ENCODE measurements around the gene MAFG. TPM values are rescaled to one million over a fixed set of nuclear protein-coding genes. Genes with fewer than 3 reads are reported as not detected.

MAFG gene
- total and polyA plus RNA-seq, 2 donors (not counting 1 experiment from before 2014, with no cell fraction given): 11.3 to 20.6 TPM

DNA sequence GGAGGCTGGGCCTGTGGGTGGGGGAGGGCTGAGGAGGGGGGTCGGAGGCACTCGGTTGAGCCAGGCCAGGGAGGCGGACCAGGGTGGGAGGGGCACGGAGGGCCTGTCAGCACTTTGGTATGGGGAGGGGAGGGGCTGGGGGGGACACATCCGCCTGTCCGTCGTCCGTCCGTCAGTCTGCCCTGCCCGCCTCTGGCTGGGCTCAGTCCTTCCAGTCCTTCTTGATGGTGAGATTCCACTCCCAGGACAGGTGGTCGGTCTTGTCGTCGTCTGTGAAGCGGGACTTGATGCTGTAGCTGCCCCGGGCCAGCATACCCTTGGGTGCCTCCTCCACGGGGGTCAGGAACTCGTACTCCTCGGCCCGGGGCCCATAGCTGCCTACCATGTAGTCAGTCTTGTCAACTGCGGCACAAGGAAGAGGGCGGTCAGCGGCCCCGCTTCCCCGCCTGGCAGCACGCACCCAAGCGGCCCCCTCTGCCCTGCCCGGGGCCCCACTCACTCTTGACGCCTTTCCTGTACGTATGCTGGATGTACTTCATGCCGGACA is 58.8 kb downstream of the MAFG start:
- Histone ChIP-seq H3K27ac (ENCODE audit: insufficient read depth, low read length) (peak overlapping the region; percentile 97), H3K36me3 (ENCODE audit: control insufficient read depth, insufficient read depth, low read length) (peaks cover 25% of the 10 kb centered on the region), H3K4me3 (replicated peaks in 1 of 4; ENCODE audit: control extremely low read depth in 1 of 4, insufficient read depth in 1 of 4, low read depth in 3 of 4, low read length in 4 of 4) (peak overlapping the region in 1 of 4 experiments; percentile 89), H3K27me3 (ENCODE audit: control insufficient read depth, insufficient read depth, low read length) (no peaks in the 10 kb centered on the region), H4K20me1 (ENCODE audit: control insufficient read depth, extremely low read depth, insufficient read depth, low read length) (no peaks in the 10 kb centered on the region), H3K9me3 (ENCODE audit: control insufficient read depth, insufficient read depth, low read depth, low read length) (no peaks in the 10 kb centered on the region), H3K4me2 (ENCODE audit: extremely low read depth, insufficient read depth, low read length) (peak overlapping the region; percentile 97), H2AFZ (ENCODE audit: low read length) (no peak overlapping the region), H3K9ac (ENCODE audit: insufficient read depth, low read length) (peak overlapping the region; percentile 36), H3K79me2 (ENCODE audit: control insufficient read depth, insufficient read depth, low read length) (peaks cover 35% of the 10 kb centered on the region), H3K4me1 (ENCODE audit: control insufficient read depth, extremely low read depth, insufficient read depth, low read length) (peaks cover 20% of the 10 kb centered on the region)
- TF ChIP-seq EZH2 (IDR thresholded peaks at IDR 0.05; ENCODE audit: low read length, missing control alignments): no peak
- TF ChIP-seq CTCF (conservative IDR thresholded peaks at IDR 0.05 in 1 of 2, IDR thresholded peaks at IDR 0.05 in 1 of 2; ENCODE audit: low read depth in 1 of 2, low read length in 2 of 2): no peak
- peak; percentile 87 to 89 for DNase-seq (ENCODE audit: low read depth in 2 of 2)

Other genes with a start within 250 kb of the MAFG start
- 22.3 and 28.1 TPM in 2 replicates for gene ARL16, start 243.9 kb downstream of the MAFG start, total RNA-seq
- 35.8 and 55.8 TPM in 2 replicates for gene ARL16, start 243.9 kb downstream of the MAFG start, polyA plus RNA-seq
- 55.2 and 65.7 TPM in 2 replicates for gene HGS, start 243.7 kb downstream of the MAFG start, total RNA-seq
- 43.1 and 81.1 TPM in 2 replicates for gene HGS, start 243.7 kb downstream of the MAFG start, polyA plus RNA-seq
- 6.4 and 11.2 TPM in 2 replicates for gene MRPL12, start 224.4 kb downstream of the MAFG start, total RNA-seq
- 46.8 and 75.2 TPM in 2 replicates for gene MRPL12, start 224.4 kb downstream of the MAFG start, polyA plus RNA-seq
- 2.8 and 5.8 TPM in 2 replicates for gene SLC25A10, start 215.5 kb downstream of the MAFG start, total RNA-seq
- 3.7 and 10.1 TPM in 2 replicates for gene SLC25A10, start 215.5 kb downstream of the MAFG start, polyA plus RNA-seq
- not detected in 2 replicates for gene GCGR, start 123.6 kb downstream of the MAFG start, total RNA-seq
- gene GCGR, start 123.6 kb downstream of the MAFG start, polyA plus RNA-seq: not detected in 2 replicates
- 108 and 118 TPM in 2 replicates for gene MCRIP1, start 94.4 kb downstream of the MAFG start, total RNA-seq
- 37.5 and 37.6 TPM in 2 replicates for gene MCRIP1, start 94.4 kb downstream of the MAFG start, polyA plus RNA-seq
- under 0.01 TPM in 1 of 2 replicates, not detected in the other for gene PPP1R27, start 92.7 kb downstream of the MAFG start, total RNA-seq
- gene PPP1R27, start 92.7 kb downstream of the MAFG start, polyA plus RNA-seq: not detected in 2 replicates
- gene P4HB, start 67.2 kb downstream of the MAFG start, total RNA-seq: 633 and 1,034 TPM in 2 replicates
- 106 and 109 TPM in 2 replicates for gene P4HB, start 67.2 kb downstream of the MAFG start, polyA plus RNA-seq
- gene ARHGDIA, start 56.4 kb downstream of the MAFG start, total RNA-seq: 61.6 and 95.0 TPM in 2 replicates
- 164 and 254 TPM in 2 replicates for gene ARHGDIA, start 56.4 kb downstream of the MAFG start, polyA plus RNA-seq
- gene ALYREF, start 36.1 kb downstream of the MAFG start, total RNA-seq: 77.3 and 82.2 TPM in 2 replicates
- 41.6 and 81.5 TPM in 2 replicates for gene ALYREF, start 36.1 kb downstream of the MAFG start, polyA plus RNA-seq
- 144 and 175 TPM in 2 replicates for gene ANAPC11, start 36.0 kb downstream of the MAFG start, total RNA-seq
- 223 and 269 TPM in 2 replicates for gene ANAPC11, start 36.0 kb downstream of the MAFG start, polyA plus RNA-seq
- 0.51 and 0.83 TPM in 2 replicates for gene NPB, start 25.5 kb downstream of the MAFG start, total RNA-seq
- 0.19 and 0.31 TPM in 2 replicates for gene NPB, start 25.5 kb downstream of the MAFG start, polyA plus RNA-seq
- gene PCYT2, start 16.3 kb downstream of the MAFG start, total RNA-seq: 31.6 and 65.6 TPM in 2 replicates
- 46.0 and 61.1 TPM in 2 replicates for gene PCYT2, start 16.3 kb downstream of the MAFG start, polyA plus RNA-seq
- 14.9 and 18.7 TPM in 2 replicates for gene SIRT7, start 9.6 kb downstream of the MAFG start, total RNA-seq
- gene SIRT7, start 9.6 kb downstream of the MAFG start, polyA plus RNA-seq: 3.3 and 4.4 TPM in 2 replicates
- 73.7 and 102 TPM in 2 replicates for gene PYCR1, start 9.6 kb upstream of the MAFG start, total RNA-seq
- 34.2 and 56.8 TPM in 2 replicates for gene PYCR1, start 9.6 kb upstream of the MAFG start, polyA plus RNA-seq
- gene MYADML2, start 19.5 kb upstream of the MAFG start, total RNA-seq: not detected in 2 replicates
- not detected in 2 replicates for gene MYADML2, start 19.5 kb upstream of the MAFG start, polyA plus RNA-seq
- gene NOTUM, start 33.5 kb upstream of the MAFG start, total RNA-seq: 0.50 and 0.51 TPM in 2 replicates
- 0.02 TPM in 2 replicates for gene NOTUM, start 33.5 kb upstream of the MAFG start, polyA plus RNA-seq
- 22.3 and 35.7 TPM in 2 replicates for gene ASPSCR1, start 49.9 kb upstream of the MAFG start, total RNA-seq
- gene ASPSCR1, start 49.9 kb upstream of the MAFG start, polyA plus RNA-seq: 6.3 and 8.3 TPM in 2 replicates
- 15.2 and 30.4 TPM in 2 replicates for gene CENPX, start 95.1 kb upstream of the MAFG start, total RNA-seq
- 29.2 and 51.3 TPM in 2 replicates for gene CENPX, start 95.1 kb upstream of the MAFG start, polyA plus RNA-seq
- 9.9 and 10.0 TPM in 2 replicates for gene LRRC45, start 95.6 kb upstream of the MAFG start, total RNA-seq
- 2.3 and 3.8 TPM in 2 replicates for gene LRRC45, start 95.6 kb upstream of the MAFG start, polyA plus RNA-seq
- 5.6 and 6.6 TPM in 2 replicates for gene RAC3, start 103.9 kb upstream of the MAFG start, total RNA-seq
- gene RAC3, start 103.9 kb upstream of the MAFG start, polyA plus RNA-seq: 4.3 and 4.7 TPM in 2 replicates
- 38.3 and 43.6 TPM in 2 replicates for gene DCXR, start 110.0 kb upstream of the MAFG start, total RNA-seq
- gene DCXR, start 110.0 kb upstream of the MAFG start, polyA plus RNA-seq: 34.8 and 75.3 TPM in 2 replicates
- gene RFNG, start 124.1 kb upstream of the MAFG start, total RNA-seq: 38.5 and 48.9 TPM in 2 replicates
- 14.1 and 14.5 TPM in 2 replicates for gene RFNG, start 124.1 kb upstream of the MAFG start, polyA plus RNA-seq
- gene GPS1, start 124.2 kb upstream of the MAFG start, total RNA-seq: 67.0 and 76.6 TPM in 2 replicates
- gene GPS1, start 124.2 kb upstream of the MAFG start, polyA plus RNA-seq: 53.3 and 86.1 TPM in 2 replicates
- 41.0 and 46.2 TPM in 2 replicates for gene DUS1L, start 138.1 kb upstream of the MAFG start, total RNA-seq
- 24.6 and 40.9 TPM in 2 replicates for gene DUS1L, start 138.1 kb upstream of the MAFG start, polyA plus RNA-seq
- gene FASN, start 170.5 kb upstream of the MAFG start, total RNA-seq: 85.0 and 242 TPM in 2 replicates
- gene FASN, start 170.5 kb upstream of the MAFG start, polyA plus RNA-seq: 36.8 and 84.2 TPM in 2 replicates

All from fibroblast of lung (primary cell).